GM12892 (cell line): Measurements from ENCODE around the gene CSK.

Experiments used
- POLR2A ChIP-seq: IDR thresholded peaks from 2 replicates; pipeline ENCODE4 v1.6.1; 2011; ENCODE audit warnings: low read depth, low read length, control low read depth
- TAF1 ChIP-seq: IDR thresholded peaks from 2 replicates; pipeline ENCODE4 v1.6.1; 2011; ENCODE audit warnings: low read depth, mild to moderate bottlenecking, control low read depth, low read length, borderline replicate concordance

DNA sequence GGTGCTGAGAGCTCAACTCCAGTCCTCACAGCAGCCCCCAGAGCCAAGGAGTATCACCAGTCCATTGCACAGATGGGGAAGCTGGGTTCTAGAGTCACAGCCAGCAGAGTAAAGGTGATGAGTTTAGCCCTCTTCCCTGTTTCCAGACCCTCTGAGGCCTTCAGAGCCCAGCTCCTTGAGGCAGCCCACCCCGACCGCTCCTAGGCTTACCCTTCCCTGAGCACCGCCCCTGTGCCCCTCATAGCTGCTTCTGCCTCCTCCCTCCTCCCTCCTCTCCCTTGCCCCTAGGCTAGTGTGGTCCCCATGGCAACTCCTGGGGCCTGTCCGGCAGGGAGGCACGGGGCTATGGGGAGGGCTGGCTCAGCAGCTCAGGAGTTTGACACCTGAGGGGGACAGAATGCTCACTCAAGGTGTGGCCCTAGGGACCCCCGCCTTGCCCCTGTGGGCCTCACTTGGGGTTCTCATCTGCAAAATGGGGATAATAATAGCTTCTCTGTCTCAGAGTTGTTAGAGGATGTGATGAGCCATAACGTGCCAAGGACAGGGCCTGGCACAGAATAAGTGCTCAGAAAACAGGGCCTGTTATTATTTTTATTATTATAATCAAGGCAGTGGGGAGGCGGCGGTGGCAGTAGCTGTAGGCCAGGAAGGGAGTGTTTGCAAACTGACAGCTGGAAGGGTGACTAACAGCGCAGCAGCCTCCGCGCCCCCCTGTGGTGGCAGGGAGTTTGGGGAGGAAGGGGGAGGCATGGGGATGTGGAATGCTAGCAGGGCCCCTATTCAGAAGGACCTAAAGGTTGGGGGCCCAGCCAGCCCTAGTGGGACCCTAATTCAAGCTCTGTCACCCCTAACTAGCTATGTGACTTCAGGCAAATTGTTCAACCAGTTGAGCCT, 11.5 kb downstream of the CSK start:
- no peak for TF ChIP-seq POLR2A
- TF ChIP-seq TAF1 = no peak
